Glomerular visceral epithelial cell (primary cell): Measurements from ENCODE around the gene SCAI.
"Not testable (repeated sequence)": the region's sequence is repeated elsewhere in the genome, so short reads cannot be mapped to it uniquely, and the experiment has no call there.

ENCODE experiments used
- DNase-seq: peaks from one replicate; pipeline ENCODE4 v3.0.0-alpha.2; 2016; ENCODE audit errors: extremely low spot score

The SCAI gene

GRCh38 chr9:124947727-124948391 lies 195.5 kb downstream of the SCAI start:
- DNase-seq, result no peak

DNA sequence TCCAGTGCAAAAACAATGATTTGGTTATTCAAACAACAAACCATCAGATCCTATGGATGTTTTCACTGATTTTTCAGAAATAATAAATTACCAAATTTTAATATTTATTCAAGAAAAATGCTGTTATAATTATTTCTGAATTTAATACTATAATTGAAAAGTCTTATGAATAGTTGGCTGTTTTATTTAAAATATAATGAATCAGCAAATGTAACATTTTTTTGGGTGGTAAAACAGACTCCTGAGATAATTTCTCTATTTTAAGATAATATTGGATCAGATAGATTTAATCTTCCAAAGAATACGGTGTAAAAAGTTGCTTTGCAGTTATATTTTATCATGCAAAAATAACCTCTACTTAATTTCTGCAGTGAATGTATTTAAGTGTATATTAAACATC lies 197.2 kb downstream of the SCAI start:
- DNase-seq, result no peak

DNA sequence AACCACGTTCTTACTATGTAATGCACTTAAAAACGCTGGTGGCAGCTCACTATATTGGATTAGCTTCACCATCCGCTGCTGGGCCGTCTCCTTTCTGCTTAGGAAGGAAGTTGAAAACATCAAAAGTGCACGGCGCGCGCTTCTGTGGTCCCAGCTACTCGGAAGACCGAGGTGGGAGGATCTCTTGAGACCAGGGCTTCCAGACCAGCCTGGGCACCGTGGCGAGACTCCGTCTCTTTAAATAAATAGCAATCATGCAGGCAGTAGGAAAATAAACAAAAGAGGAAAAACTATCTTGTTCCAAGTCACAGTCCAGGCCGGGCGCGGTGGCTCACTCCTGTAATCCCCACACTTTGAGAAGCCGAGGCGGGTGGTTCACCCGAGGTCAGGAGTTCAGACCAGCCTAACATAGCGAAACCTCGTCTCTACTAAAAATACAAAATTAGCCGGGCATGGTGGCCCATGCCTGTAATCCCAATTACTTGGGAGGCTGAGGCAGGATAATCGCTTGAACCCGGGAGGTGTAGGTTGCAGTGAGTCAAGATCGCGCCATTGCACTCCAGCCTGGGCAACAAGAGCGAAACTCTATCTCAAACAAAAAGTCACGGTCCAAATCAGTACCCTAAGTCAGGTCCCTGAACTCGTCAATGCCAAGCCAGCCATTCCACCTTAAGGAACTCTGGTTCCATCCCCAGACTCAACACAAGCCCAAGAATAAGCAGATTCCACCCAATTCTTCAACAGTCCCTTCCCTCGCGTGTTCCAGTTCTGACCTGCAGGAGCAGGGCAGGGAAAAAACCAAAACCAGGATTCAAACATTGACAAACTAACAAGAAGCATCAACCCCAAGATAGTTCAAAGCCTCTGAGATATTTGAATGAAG lies 201.4 kb downstream of the SCAI start:
- peak; percentile 56 for DNase-seq

GRCh38 chr9:124940894-124941678 lies 202.2 kb downstream of the SCAI start, which contains the start of gene GOLGA1:
TSS of gene GOLGA1 (minus strand) at chr9:124941083. CDS start at chr9:124938711, 2,372 bp downstream.
- DNase-seq, result peak; percentile 97

GRCh38 chr9:124940521-124940893 lies 202.8 kb downstream of the SCAI start:
- no peak for DNase-seq

GRCh38 chr9:124939944-124940343 lies 203.4 kb downstream of the SCAI start:
- no peak for DNase-seq

DNA sequence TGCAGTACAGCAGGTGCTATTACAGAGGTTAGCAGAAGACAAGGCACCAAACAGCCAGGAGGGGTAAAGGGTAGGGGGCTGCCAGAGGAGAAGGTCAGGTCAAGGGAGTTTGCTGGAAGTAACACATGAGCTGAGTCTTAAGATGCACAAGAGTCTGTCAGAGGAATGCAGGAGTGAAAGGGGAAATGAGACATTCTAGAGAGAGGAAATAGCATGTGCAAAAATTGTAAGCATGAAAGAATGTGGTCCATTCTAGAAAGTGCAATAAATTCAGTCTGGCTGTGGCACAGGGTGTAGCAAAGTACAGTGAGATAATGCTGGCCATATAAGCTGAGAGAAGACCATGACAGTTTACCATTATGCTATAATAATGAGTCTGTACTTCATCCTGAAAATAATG lies 209.0 kb downstream of the SCAI start:
- DNase-seq, result no peak

- DNase-seq, result no peak
Measured at GRCh38 chr9:124932333-124932732, 211.0 kb downstream of the SCAI start.

DNA sequence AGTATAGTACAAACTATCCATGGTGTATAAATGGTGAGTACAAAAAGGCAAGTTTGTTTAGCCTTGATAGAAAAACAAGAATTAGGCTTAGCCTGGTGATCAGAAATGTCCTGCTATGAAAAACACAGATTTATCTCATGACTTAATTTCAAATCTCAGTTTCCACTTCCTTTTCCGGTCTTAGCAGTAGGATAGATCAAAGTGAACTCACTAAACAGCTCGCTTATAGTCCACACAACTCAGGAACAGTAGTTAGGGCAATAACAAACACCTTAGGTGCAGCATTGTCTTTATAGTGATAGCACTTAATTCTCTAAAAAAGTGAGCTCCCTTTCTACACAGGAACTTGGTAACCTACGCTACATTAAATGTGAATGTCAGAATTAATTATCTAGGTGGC lies 213.9 kb downstream of the SCAI start:
- DNase-seq, result no peak

DNA sequence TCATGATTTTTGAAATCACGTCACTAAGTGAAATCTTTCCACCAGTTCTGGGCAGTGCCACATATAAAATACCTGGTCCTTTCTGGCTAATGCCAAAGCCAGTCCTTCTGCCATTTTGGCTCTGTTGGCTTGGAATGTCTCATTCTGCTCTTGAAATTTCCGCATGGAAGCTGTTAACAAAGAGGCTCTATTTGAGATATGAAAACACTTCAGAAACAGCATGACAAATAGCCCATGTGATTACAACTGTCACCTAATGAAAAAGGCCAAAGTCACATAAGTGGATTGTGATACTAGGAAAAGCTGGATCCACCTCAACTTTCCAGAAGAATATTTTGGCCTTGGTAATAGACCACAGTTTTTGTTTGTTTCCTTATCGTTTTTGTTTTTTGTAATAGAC lies 215.2 kb downstream of the SCAI start:
- DNase-seq, result no peak

- not testable (repeated sequence) for DNase-seq
Measured at GRCh38 chr9:124920394-124920793, 222.9 kb downstream of the SCAI start.

GRCh38 chr9:124914753-124915405 lies 228.4 kb downstream of the SCAI start:
- DNase-seq, result no peak

DNA sequence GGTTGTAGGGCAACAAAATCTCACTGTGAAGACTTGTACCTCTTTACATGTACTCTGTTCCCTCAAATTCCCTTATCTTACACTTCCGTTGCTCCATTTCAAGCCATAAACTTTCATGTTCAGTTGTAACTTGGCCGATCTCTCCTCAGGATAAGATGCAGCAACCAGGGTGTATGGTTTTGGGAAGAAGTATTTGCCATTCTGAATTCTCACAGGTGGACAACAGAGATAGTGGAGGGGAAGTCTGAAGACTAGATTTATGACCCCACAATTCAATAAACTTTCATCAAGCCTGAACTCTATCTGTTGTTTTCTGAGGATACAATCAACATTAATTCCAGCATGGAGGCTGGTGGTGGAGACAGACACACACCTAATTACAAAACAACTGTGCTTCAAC lies 229.9 kb downstream of the SCAI start:
- DNase-seq, result no peak

DNA sequence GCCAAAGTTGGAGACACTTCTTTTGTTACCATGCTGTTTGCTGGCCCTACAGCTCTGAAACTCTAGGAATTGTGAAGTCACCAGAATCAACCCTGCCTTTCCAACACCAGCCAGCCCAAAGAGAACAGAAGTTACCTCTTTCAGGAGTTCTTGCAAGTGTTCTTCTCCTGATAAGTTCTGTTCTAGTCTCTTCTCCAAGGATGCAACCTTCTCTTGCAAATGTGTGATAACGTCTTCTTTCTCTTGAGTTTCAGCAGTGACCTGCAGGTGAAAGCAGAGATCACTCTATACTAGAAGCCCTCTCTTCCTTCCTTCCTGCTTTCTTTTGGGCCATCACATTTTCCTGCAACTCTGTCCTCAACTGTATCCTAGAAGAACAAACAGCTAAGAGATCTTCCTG lies 231.6 kb downstream of the SCAI start:
- DNase-seq, result no peak

GRCh38 chr9:124908098-124908497 lies 235.2 kb downstream of the SCAI start:
- no peak for DNase-seq

DNA sequence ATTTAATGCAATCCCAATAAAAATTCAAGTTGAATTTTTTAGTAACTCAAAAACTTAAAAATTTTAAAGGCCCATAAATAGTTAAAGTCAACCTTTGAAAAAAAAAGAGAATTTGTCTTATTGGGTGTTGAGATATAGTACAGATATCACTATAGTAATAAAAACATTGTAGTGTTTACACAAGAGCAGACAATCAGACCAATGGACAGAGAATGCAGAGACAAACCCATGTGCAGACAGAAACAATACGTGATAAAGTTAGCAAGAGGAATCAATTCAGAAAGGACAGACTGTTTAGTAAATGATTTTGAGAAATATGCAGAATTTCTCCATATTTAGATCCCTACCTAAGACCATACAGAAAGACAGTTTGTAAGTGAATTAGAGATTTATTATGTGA lies 236.4 kb downstream of the SCAI start:
- DNase-seq, result no peak

DNA sequence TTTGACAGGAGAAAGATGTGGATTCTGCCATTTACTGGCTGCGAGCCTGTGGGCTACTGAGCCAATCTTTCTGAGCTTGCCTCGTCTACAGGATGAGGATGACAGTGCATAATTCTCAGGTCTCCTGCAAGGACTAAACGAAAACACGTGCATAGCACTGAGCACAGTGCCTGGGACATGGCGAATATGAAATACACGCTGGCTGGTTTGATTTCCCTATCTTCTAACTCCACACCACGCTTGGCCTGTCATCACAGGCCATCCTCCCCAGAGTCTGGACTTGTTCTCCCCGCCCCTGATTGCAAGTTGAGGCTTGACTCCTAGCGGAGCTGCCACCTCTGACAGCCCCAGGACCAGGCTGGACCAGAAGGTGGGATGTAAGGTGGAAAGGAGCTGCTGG lies 243.5 kb downstream of the SCAI start:
- DNase-seq, result no peak

GRCh38 chr9:124897570-124898460 lies 245.5 kb downstream of the SCAI start:
- DNase-seq, result no peak

DNA sequence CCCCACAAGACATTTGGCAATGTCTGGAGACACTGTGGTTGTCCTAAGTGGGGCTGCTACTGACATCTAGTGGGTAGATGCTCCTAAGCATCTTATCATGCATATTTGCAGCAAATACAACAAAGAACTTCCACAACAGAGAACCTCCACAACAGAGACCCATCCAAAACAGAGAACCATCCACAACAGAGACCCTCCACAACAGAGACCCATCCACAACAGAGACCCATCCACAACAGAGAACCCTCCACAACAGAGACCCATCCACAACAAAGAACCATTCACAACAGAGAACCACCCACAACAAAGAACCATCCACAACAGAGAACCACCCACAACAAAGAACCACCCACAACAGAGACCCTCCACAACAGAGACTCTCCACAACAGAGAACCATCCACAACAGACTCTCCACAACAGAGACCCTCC lies 248.6 kb downstream of the SCAI start:
- DNase-seq, result peak; percentile 43

GRCh38 chr9:124894035-124894740 lies 249.1 kb downstream of the SCAI start:
- no peak for DNase-seq
